Heart left ventricle (tissue), 16 donors: ENCODE results near the gene ATP1B2. TPM values are rescaled to one million over a fixed set of nuclear protein-coding genes. Genes with fewer than 3 reads are reported as not detected.
A peak's percentile ranks its signal among the peaks of the same experiment; 100 is the strongest.

Experiments
- ATAC-seq, 4 donors: fragments of 200-7000 bp; cut with Tn5 transposase; one replicate each; pipeline ENCODE4 v1.9.1; 2020 to 2022; ENCODE audit warnings: moderate library complexity in 4 of 4, mild to moderate bottlenecking in 3 of 4, moderate number of reproducible peaks in 1 of 4
- DNase-seq, 5 donors: peaks; one replicate each; pipeline ENCODE4 v3.0.0-alpha.2; 2020
- H3K27ac ChIP-seq, 12 donors: fragments of 200-600 bp; sonication (generic) in 4 of 12; one replicate each; pipeline versions ENCODE4 v1.5.0 to v1.8.0; 2016 to 2022; ENCODE audit warnings: mild to moderate bottlenecking in 2 of 12
- H3K27me3 ChIP-seq, 9 donors: fragments of 200-600 bp; sonication (generic) in 2 of 9; one replicate each; pipeline versions ENCODE4 v1.5.1 to v1.8.0; 2016 to 2022; ENCODE audit warnings: mild to moderate bottlenecking in 3 of 9
- H3K36me3 ChIP-seq, 9 donors: fragments of 200-600 bp; sonication (generic) in 2 of 9; one replicate each; pipeline versions ENCODE4 v1.5.0 to v1.8.0; 2018 to 2022; ENCODE audit warnings: mild to moderate bottlenecking in 2 of 9
- H3K4me1 ChIP-seq, 12 donors: fragments of 200-600 bp; sonication (generic) in 4 of 12; one replicate each; pipeline versions ENCODE4 v1.5.0 to v1.8.0; 2016 to 2022; ENCODE audit warnings: mild to moderate bottlenecking in 3 of 12
- H3K4me3 ChIP-seq, 12 donors: fragments of 200-600 bp; sonication (generic) in 4 of 12; one replicate each; pipeline versions ENCODE4 v1.5.0 to v1.8.0; 2017 to 2022; ENCODE audit warnings: mild to moderate bottlenecking in 9 of 12, moderate library complexity in 4 of 12
- H3K9me3 ChIP-seq, 12 donors: fragments of 200-600 bp; sonication (generic) in 4 of 12; one replicate each; pipeline versions ENCODE4 v1.5.0 to v1.8.0; 2016 to 2022; ENCODE audit warnings: mild to moderate bottlenecking in 1 of 12
- POLR2A ChIP-seq, 2 donors: fragments of 450-650 bp; IDR thresholded peaks; one replicate each; pipeline ENCODE4 v1.6.1; 2017; ENCODE audit warnings: antibody characterized with exemption in 2 of 2, mild to moderate bottlenecking in 2 of 2, moderate library complexity in 2 of 2
- WGBS, 4 donors: extraction: QIAGEN DNeasy Blood & Tissue Kit in 2 of 4; methylation state at CpG; one replicate each; pipeline versions ENCODE4 v1.1.5 to v1.1.7; 2013 to 2018; 5-methylcytosine and 5-hydroxymethylcytosine counted together
- intact Hi-C, 10 donors: fragments of 100-400 bp; cut with DNase I; formaldehyde crosslinking; loops; one replicate each; pipeline versions ENCODE4 v1.11.1 to v1.14.2; 2022
- polyA plus RNA-seq, 2 donors: library from polyadenylated mRNA; stranded (reverse); fragments of 200-250 nt; gene quantifications; one replicate each; pipeline ENCODE4 v1.2.3, GENCODE V29; 2013
- total RNA-seq, 9 donors: library from RNA; depleted of rRNA in 2 of 9; stranded (reverse); fragments of >200 nt in 2 of 9; fragmentation: NEBNext Ultra II Directional in 3 of 9; extraction: Animal tissue kit (Norgen Biotek cat#: 25700) in 3 of 9; gene quantifications; one replicate each; pipeline versions ENCODE4 v1.1.0 to v1.2.4, GENCODE V29; 2016 to 2023
- TF ChIP-seq, protein P1 (sequence below), 12 donors: fragments of 200-600 bp; sonication (generic) in 4 of 12; IDR thresholded peaks; one replicate each; pipeline versions ENCODE4 v1.5.0 to v1.8.0; 2018 to 2022; ENCODE audit warnings: antibody characterized with exemption in 12 of 12, mild to moderate bottlenecking in 5 of 12
- donor health status: ischemic (EF 13 %, LVEDD 7.1; RV severe dilation, severe dysfunction).
- donor health status: healthy with polysubstance abuse.
- donor health status: DM: no; HTN: yes; CAD: no.
- donor health status: DM: no; HTN: no; CAD: no.
- donor health status: ischemic (EF 25% LVEDD 6.9; RV normal size, moderate dysfunction).
- donor health status: ischemic (EF 25% LVEDD 5.7; RV mildly dilated, moderate dysfunction).
- donor health status: healthy.
- donor health status: DM: yes; HTN: yes; CAD: no.
- donor health status: ischemic (EF 35%, LVEDD 5.7; RV mildly dilated, moderate dysfunction).
- donor health status: nonischemic (EF 11% LVEDD 7.7; RV severe dilation, severe dysfunction).
- donor health status: DM: yes; HTN: yes; CAD: no.
- donor health status: PGD.
- donor health status: ischemic (EF 29% LVEDD 5.4; RV normal size, mild dysfunction).
- donor health status: nonischemic (EF 23%, LVEDD 6.1; RV moderate dilation, normal function).

Gene ATP1B2
- total and polyA plus RNA-seq, 11 donors, result 0.60 to 6.6 (median 2.9) TPM

DNA sequence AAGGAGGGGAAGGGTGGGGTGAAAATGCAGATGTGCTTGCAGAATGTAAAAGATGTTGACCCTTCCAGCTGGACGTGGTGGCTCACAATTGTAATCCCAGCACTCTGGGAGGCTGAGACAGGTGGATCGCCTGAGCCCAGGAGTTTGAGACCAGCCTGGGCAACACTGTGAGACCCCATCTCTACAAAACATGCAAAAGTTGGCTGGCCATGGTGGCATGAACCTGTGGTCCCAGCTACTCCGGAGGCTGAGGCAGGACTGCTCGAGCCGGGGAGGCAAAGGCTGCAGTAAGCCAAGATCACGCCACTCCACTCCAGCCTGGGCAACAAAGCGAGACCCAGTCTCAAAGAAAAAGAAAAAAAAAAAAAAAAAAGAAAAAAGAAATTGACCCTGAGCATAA is 17.8 kb downstream of the ATP1B2 start:
- Histone ChIP-seq H3K4me3 (no peak overlapping the region), H3K9me3 (peaks cover 0 to 8% (median 3%) of the 10 kb centered on the region in 12 donors), H3K27ac (no peak overlapping the region), H3K4me1 (no peaks in the 10 kb centered on the region), H3K27me3 (no peaks in the 10 kb centered on the region), H3K36me3 (peaks cover 2 to 80% (median 76%) of the 10 kb centered on the region in 9 donors)
- TF ChIP-seq, protein P1, sequence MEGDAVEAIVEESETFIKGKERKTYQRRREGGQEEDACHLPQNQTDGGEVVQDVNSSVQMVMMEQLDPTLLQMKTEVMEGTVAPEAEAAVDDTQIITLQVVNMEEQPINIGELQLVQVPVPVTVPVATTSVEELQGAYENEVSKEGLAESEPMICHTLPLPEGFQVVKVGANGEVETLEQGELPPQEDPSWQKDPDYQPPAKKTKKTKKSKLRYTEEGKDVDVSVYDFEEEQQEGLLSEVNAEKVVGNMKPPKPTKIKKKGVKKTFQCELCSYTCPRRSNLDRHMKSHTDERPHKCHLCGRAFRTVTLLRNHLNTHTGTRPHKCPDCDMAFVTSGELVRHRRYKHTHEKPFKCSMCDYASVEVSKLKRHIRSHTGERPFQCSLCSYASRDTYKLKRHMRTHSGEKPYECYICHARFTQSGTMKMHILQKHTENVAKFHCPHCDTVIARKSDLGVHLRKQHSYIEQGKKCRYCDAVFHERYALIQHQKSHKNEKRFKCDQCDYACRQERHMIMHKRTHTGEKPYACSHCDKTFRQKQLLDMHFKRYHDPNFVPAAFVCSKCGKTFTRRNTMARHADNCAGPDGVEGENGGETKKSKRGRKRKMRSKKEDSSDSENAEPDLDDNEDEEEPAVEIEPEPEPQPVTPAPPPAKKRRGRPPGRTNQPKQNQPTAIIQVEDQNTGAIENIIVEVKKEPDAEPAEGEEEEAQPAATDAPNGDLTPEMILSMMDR (IDR thresholded peaks at IDR 0.05), result no peak
- no peak for TF ChIP-seq POLR2A (IDR thresholded peaks at IDR 0.05)
- ATAC-seq (no peak), DNase-seq (no peak)
- 93 to 95% (median 94%) methylated on average over 7 of the region's 7 CpGs for WGBS, 4 donors
- intact Hi-C loops, result no loop called here

DNA sequence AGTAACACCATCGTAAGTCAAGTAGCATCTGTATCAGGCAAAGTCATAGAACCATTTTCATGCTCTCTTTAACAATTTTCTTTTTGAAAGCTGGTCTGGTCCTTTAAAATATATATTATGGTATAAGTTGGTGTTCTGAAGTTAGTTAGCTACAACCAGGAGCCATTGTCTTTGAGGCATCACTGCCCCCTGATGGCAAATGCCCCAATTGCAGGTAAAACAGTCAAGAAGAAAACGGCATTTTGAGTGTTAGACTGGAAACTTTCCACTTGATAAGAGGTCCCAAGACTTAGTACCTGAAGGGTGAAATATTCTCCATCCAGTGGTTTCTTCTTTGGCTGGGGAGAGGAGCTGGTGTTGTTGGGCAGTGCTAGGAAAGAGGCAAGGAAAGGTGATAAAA is 22.5 kb downstream of the ATP1B2 start:
- DNase-seq (no peak), ATAC-seq (no peak)
- Histone ChIP-seq H3K4me3 (no peak overlapping the region), H3K36me3 (peaks cover 3 to 82% (median 77%) of the 10 kb centered on the region in 9 donors), H3K27ac (no peak overlapping the region), H3K27me3 (no peaks in the 10 kb centered on the region), H3K9me3 (peaks cover 0 to 13% (median 4%) of the 10 kb centered on the region in 12 donors), H3K4me1 (no peaks in the 10 kb centered on the region)
- no peak for TF ChIP-seq POLR2A (IDR thresholded peaks at IDR 0.05)
- TF ChIP-seq, protein P1 (IDR thresholded peaks at IDR 0.05), result peak in 7 of 12 donors; percentile 11 to 38 (median 24)
- intact Hi-C loops, result no loop called here
- 86 to 91% (median 88%) methylated on average over 2 of the region's 2 CpGs for WGBS, 4 donors

- ATAC-seq (no peak), DNase-seq (no peak)
- H3K4me1 ChIP-seq, result no peaks in the 10 kb centered on the region
- WGBS, 4 donors, result 89 to 93% (median 92%) methylated on average over 12 to 14 of the region's 14 CpGs
- H3K27ac ChIP-seq, result no peak overlapping the region
- intact Hi-C loops, result no loop called here
- peaks cover 3 to 65% (median 61%) of the 10 kb centered on the region in 9 donors for H3K36me3 ChIP-seq
- H3K4me3 ChIP-seq, result no peak overlapping the region
- H3K27me3 ChIP-seq, result no peaks in the 10 kb centered on the region
- no peak for TF ChIP-seq POLR2A (IDR thresholded peaks at IDR 0.05)
- TF ChIP-seq, protein P1 (IDR thresholded peaks at IDR 0.05), result no peak
- peaks cover 0 to 13% (median 4%) of the 10 kb centered on the region in 12 donors for H3K9me3 ChIP-seq
Observed at GRCh38 chr17:7674934-7675333, 24.2 kb downstream of the ATP1B2 start.

DNA sequence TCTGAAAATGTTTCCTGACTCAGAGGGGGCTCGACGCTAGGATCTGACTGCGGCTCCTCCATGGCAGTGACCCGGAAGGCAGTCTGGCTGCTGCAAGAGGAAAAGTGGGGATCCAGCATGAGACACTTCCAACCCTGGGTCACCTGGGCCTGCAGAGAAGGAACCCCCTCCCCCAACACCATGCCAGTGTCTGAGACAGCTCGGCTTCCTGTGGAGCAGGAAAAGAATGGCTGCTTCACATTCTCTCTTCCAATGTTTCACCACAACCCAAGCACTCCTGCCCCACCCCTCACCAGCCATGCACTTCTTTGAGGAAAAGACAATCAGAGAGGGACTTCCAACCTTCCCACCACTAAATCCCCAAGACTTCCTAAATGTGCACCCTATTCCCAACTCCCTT is 25.8 kb downstream of the ATP1B2 start:
- Histone ChIP-seq H3K4me1 (no peaks in the 10 kb centered on the region), H3K27ac (no peak overlapping the region), H3K9me3 (peaks cover 0 to 13% (median 4%) of the 10 kb centered on the region in 12 donors), H3K36me3 (peaks cover 3 to 49% (median 45%) of the 10 kb centered on the region in 9 donors), H3K27me3 (no peaks in the 10 kb centered on the region), H3K4me3 (no peak overlapping the region)
- 73 to 78% (median 76%) methylated on average over 5 of the region's 5 CpGs for WGBS, 4 donors
- ATAC-seq (no peak), DNase-seq (no peak)
- TF ChIP-seq, protein P1 (IDR thresholded peaks at IDR 0.05), result no peak
- TF ChIP-seq POLR2A (IDR thresholded peaks at IDR 0.05), result no peak
- intact Hi-C loops, result no loop called here
